ENCODE measurements around the gene DISP2.
A peak's percentile ranks its signal among the peaks of the same experiment; 100 is the strongest.

The DISP2 gene

GRCh38 chr15:40386480-40386879 is 28.5 kb downstream of the DISP2 start:
- H3K4me3 Mint-ChIP-seq = no peak overlapping the region
- H3K27ac Mint-ChIP-seq = no peak overlapping the region
- H3K9me3 Mint-ChIP-seq = no peaks in the 10 kb centered on the region
- no peaks in the 10 kb centered on the region for H3K27me3 Mint-ChIP-seq
- peaks cover 12 to 14% of the 10 kb centered on the region in 2 donors for H3K4me1 Mint-ChIP-seq (ENCODE audit: low read depth in 2 of 2)
- H3K36me3 Mint-ChIP-seq (ENCODE audit: insufficient read depth) = peaks cover 17% of the 10 kb centered on the region
- DNase-seq (no peak), ATAC-seq (replicated peaks) (no peak)

GRCh38 chr15:40388941-40389823 is 31.2 kb downstream of the DISP2 start:
- H3K27ac Mint-ChIP-seq = peak overlapping the region in 1 of 2 donors; percentile 32
- H3K9me3 Mint-ChIP-seq = no peaks in the 10 kb centered on the region
- H3K36me3 Mint-ChIP-seq (ENCODE audit: insufficient read depth) = peaks cover 26% of the 10 kb centered on the region
- DNase-seq = no peak
- H3K4me3 Mint-ChIP-seq = no peak overlapping the region
- peaks cover 0 to 4% of the 10 kb centered on the region in 2 donors for H3K4me1 Mint-ChIP-seq (ENCODE audit: low read depth in 2 of 2)
- no peak for ATAC-seq (replicated peaks)
- no peaks in the 10 kb centered on the region for H3K27me3 Mint-ChIP-seq

- H3K27ac Mint-ChIP-seq = peak overlapping the region in 1 of 2 donors; percentile 32
- no peak overlapping the region for H3K4me3 Mint-ChIP-seq
- ATAC-seq (replicated peaks) = no peak
- no peak for DNase-seq
- H3K36me3 Mint-ChIP-seq (ENCODE audit: insufficient read depth) = peaks cover 26% of the 10 kb centered on the region
- peaks cover 0 to 3% of the 10 kb centered on the region in 2 donors for H3K4me1 Mint-ChIP-seq (ENCODE audit: low read depth in 2 of 2)
- no peaks in the 10 kb centered on the region for H3K9me3 Mint-ChIP-seq
- no peaks in the 10 kb centered on the region for H3K27me3 Mint-ChIP-seq
Measured at GRCh38 chr15:40389824-40390595, 32.0 kb downstream of the DISP2 start.

- ATAC-seq (replicated peaks) = no peak
- Mint-ChIP-seq H3K4me1 (ENCODE audit: low read depth in 2 of 2) (peaks cover 4 to 7% of the 10 kb centered on the region in 2 donors), H3K4me3 (no peak overlapping the region), H3K36me3 (ENCODE audit: insufficient read depth) (peaks cover 26% of the 10 kb centered on the region), H3K27ac (no peak overlapping the region), H3K9me3 (no peaks in the 10 kb centered on the region), H3K27me3 (no peaks in the 10 kb centered on the region)
- no peak for DNase-seq
Measured at GRCh38 chr15:40392986-40393948, 35.2 kb downstream of the DISP2 start.

- Mint-ChIP-seq H3K9me3 (no peaks in the 10 kb centered on the region), H3K36me3 (ENCODE audit: insufficient read depth) (no peaks in the 10 kb centered on the region), H3K27ac (no peak overlapping the region), H3K4me3 (peak overlapping the region; percentile 3 to 7), H3K4me1 (ENCODE audit: low read depth in 2 of 2) (peaks cover 9 to 13% of the 10 kb centered on the region in 2 donors), H3K27me3 (no peaks in the 10 kb centered on the region)
- no peak for DNase-seq
- no peak for ATAC-seq (replicated peaks)
Measured at GRCh38 chr15:40397688-40398412, 39.8 kb downstream of the DISP2 start.

- peak overlapping the region; percentile 3 to 7 for H3K4me3 Mint-ChIP-seq
- ATAC-seq (replicated peaks) (peak; percentile 61), DNase-seq (no peak)
- peaks cover 3% of the 10 kb centered on the region for H3K36me3 Mint-ChIP-seq (ENCODE audit: insufficient read depth)
- no peaks in the 10 kb centered on the region for H3K27me3 Mint-ChIP-seq
- H3K27ac Mint-ChIP-seq = no peak overlapping the region
- peaks cover 11 to 15% of the 10 kb centered on the region in 2 donors for H3K4me1 Mint-ChIP-seq (ENCODE audit: low read depth in 2 of 2)
- H3K9me3 Mint-ChIP-seq = no peaks in the 10 kb centered on the region
Measured at GRCh38 chr15:40398413-40398873, 40.4 kb downstream of the DISP2 start.

GRCh38 chr15:40399370-40399769 is 41.4 kb downstream of the DISP2 start:
- DNase-seq = no peak
- Mint-ChIP-seq H3K36me3 (ENCODE audit: insufficient read depth) (peaks cover 4% of the 10 kb centered on the region), H3K27me3 (no peaks in the 10 kb centered on the region), H3K4me3 (no peak overlapping the region), H3K9me3 (no peaks in the 10 kb centered on the region), H3K4me1 (ENCODE audit: low read depth in 2 of 2) (peaks cover 13 to 21% of the 10 kb centered on the region in 2 donors), H3K27ac (no peak overlapping the region)
- ATAC-seq (replicated peaks) = no peak

- DNase-seq = peak; percentile 84 to 87 (median 85)
Measured at GRCh38 chr15:40405501-40406381, 47.7 kb downstream of the DISP2 start, which contains the start of gene IVD. Gene IVD, plus strand, starts transcription at chr15:40405795. Its CDS starts 33 bp downstream, at chr15:40405828.

GRCh38 chr15:40407330-40407990 is 49.4 kb downstream of the DISP2 start:
- DNase-seq (no peak), ATAC-seq (replicated peaks) (no peak)
- Mint-ChIP-seq H3K27me3 (no peaks in the 10 kb centered on the region), H3K27ac (peak overlapping the region; percentile 30 to 82), H3K4me1 (ENCODE audit: low read depth in 2 of 2) (peaks cover 32 to 39% of the 10 kb centered on the region in 2 donors), H3K9me3 (no peaks in the 10 kb centered on the region), H3K36me3 (ENCODE audit: insufficient read depth) (peaks cover 35% of the 10 kb centered on the region), H3K4me3 (peak overlapping the region; percentile 46 to 90)

More at GRCh38 chr15:40405501-40406381, 47.7 kb downstream of the DISP2 start, which contains the start of gene IVD:
- H3K27ac Mint-ChIP-seq = peak within 1 kb of the TSS; percentile 82 to 87
- H3K9me3 Mint-ChIP-seq = no peaks in the 10 kb centered on the region
- no peaks in the 10 kb centered on the region for H3K27me3 Mint-ChIP-seq
- ATAC-seq (replicated peaks) = peak; percentile 98
- H3K36me3 Mint-ChIP-seq (ENCODE audit: insufficient read depth) = peaks cover 27% of the 10 kb centered on the region
- peaks cover 30 to 39% of the 10 kb centered on the region in 2 donors for H3K4me1 Mint-ChIP-seq (ENCODE audit: low read depth in 2 of 2)
- H3K4me3 Mint-ChIP-seq = peak within 1 kb of the TSS; percentile 90 to 94

GRCh38 chr15:40409366-40409765 is 51.3 kb downstream of the DISP2 start:
- no peak overlapping the region for H3K27ac Mint-ChIP-seq
- peaks cover 28 to 32% of the 10 kb centered on the region in 2 donors for H3K4me1 Mint-ChIP-seq (ENCODE audit: low read depth in 2 of 2)
- H3K4me3 Mint-ChIP-seq = no peak overlapping the region
- H3K27me3 Mint-ChIP-seq = no peaks in the 10 kb centered on the region
- peaks cover 46% of the 10 kb centered on the region for H3K36me3 Mint-ChIP-seq (ENCODE audit: insufficient read depth)
- H3K9me3 Mint-ChIP-seq = no peaks in the 10 kb centered on the region
- DNase-seq (no peak), ATAC-seq (replicated peaks) (no peak)

- Mint-ChIP-seq H3K27ac (no peak overlapping the region), H3K27me3 (no peaks in the 10 kb centered on the region), H3K4me3 (no peak overlapping the region), H3K36me3 (ENCODE audit: insufficient read depth) (peaks cover 47% of the 10 kb centered on the region), H3K9me3 (no peaks in the 10 kb centered on the region), H3K4me1 (ENCODE audit: low read depth in 2 of 2) (peaks cover 21 to 22% of the 10 kb centered on the region in 2 donors)
- no peak for ATAC-seq (replicated peaks)
- DNase-seq = no peak
Measured at GRCh38 chr15:40410476-40410875, 52.5 kb downstream of the DISP2 start.

All from effector memory CD8-positive, alpha-beta T cell (primary cell).